GM19193 (cell line): Measurements from ENCODE around the gene KIRREL3.

ENCODE experiments used
- POLR2A ChIP-seq: IDR thresholded peaks from 4 replicates; pipeline ENCODE4 v1.6.1; 2011; ENCODE audit not compliant: insufficient read depth, insufficient read length; ENCODE audit errors: extremely low read depth

Gene KIRREL3

DNA sequence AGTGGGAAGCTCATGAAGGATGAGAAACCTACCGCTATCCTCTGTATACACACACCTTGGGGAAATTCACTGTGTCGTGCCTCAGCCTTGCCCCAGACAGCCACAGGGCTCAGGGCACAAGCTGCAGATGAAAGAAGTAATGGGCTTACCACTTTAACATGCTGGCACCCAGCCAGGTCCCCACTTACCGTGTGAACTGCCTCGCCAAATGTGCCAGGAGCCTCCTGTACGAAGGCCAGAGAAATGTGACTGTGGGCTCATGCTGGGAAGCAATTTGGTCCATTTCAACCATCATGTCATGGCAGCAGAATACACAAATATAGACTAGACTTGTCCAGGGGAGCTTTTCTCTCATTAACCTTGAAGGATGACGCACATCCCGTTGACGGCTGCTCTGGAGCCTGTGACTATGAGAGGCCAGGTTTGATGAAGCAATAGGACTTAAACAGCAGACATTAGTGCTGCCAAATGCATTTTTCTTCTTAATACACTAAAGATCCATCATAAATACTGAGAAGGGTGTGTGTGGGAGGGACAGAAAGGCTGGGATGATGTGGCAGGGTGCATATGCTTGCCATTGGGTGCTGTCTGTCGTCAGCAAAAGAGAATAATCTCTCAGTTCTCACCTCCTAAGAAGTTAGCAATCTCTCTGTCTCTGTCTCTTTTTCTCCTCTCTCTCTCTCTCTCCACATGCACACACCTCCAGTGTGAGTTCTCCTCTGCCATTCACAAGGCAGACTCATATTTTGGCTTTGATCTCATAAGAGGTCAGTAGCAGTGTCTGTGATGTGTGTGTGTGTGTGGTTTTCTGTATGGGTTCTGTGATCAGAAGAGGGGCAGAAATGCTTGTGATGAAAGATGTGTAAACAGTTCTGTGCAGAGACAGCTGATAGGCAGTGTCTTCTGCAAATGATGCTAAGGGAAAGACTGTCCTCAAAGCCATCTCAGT, 142.4 kb downstream of the KIRREL3 start:
- no peak for TF ChIP-seq POLR2A

DNA sequence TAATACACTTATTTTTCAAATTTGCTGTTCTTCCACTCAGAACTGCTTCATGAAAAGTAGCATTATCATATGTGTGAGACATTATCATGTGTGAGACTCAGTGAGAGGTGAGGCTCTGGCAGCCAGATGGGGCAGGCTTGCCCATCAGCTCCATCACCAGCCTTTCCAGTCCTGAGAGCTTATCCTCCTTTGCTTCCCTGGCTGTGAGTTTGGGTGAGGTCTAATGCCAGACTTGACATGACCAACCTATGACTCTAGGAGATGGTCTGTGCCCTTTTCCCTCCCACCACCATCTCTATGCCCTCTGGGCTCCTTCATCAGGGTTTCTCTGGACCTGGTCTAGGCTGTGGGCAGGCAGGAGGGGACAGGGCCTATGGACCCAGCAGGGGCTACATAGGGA, 145.0 kb downstream of the KIRREL3 start:
- TF ChIP-seq POLR2A = no peak

- TF ChIP-seq POLR2A = no peak
These were observed 146.8 kb downstream of the KIRREL3 start for GRCh38 chr11:126853732-126854131.

DNA sequence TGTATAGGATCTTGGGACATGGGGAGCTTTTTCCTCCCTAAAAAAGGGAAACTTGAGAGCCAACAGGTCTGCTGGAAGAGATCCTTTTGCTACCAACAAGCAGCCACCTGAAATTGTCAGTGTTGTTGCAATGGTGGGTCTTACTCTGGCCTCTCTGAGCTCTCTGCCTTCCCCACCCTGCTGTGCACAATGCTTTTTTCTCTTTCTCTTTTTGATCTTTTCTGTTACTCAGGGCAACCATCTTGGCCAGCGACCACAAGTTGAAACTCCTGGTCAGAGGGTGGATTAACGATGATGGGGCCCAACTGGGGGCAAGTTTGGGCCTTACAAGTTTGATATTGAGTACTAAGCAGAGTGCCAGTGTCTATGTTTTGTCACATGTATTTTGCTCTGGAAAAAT, 155.8 kb downstream of the KIRREL3 start:
- TF ChIP-seq POLR2A = no peak

GRCh38 chr11:126843096-126843495, 157.5 kb downstream of the KIRREL3 start:
- TF ChIP-seq POLR2A = no peak

DNA sequence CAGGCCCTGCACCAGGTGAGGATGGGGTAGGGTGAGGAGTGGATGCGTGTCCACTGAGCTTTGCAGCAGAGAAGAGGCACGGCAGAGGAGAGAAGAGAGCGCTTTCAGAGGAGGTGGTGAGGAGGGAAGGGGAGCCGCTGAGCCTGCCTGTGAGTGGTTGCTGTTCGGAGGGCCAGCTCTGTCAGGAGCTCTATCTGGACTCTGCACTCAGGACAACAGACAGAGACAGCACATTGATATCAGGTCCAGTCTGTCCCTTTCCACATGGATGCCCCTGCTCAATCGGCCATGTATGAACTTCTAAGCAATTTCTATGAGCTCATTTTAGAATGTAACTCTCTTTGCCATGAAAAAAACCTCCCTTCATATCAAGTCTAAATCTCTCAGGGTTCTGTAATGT, 158.6 kb downstream of the KIRREL3 start:
- no peak for TF ChIP-seq POLR2A

DNA sequence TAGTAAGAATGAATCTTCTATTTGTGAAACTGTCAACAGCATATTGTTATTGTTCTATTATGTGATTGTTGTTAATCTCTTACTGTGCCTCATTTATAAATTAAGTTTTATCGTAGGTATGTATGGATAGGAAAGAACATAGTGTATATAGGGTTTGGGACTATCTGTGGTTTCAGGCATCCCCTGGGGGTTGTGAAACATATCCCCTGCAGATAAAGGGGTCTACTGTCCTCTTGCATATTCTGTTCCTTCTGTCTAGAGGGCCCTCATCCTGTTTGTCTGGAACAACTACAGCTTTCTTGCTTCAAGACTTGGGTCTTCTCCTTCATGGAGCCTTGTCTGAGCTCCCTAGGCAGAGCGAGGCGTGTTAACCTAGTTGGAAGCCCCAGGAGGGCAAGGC, 159.6 kb downstream of the KIRREL3 start:
- TF ChIP-seq POLR2A = no peak

GRCh38 chr11:126840201-126840886, 160.2 kb downstream of the KIRREL3 start:
- TF ChIP-seq POLR2A = no peak

- TF ChIP-seq POLR2A = no peak
These were observed 161.1 kb downstream of the KIRREL3 start for GRCh38 chr11:126839496-126839895.

GRCh38 chr11:126838779-126839178, 161.8 kb downstream of the KIRREL3 start:
- TF ChIP-seq POLR2A = no peak

DNA sequence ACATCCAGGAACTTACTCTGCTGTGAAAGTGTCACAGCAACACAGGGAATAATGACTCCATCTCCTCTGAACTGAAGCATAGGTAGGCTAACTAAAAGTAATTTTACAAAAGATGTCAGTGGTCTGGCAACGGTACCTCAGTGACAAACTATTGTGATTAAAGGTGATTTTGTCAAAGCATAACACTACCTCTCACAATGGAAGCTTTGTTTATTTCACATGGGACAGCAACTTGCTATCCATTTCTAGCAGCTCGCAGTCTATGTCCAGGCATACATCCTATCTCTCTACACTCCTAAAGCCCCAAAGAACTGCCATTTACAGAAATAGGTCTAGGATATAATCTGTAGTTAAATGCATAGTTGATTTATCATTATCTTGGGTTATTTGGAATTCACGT, 163.0 kb downstream of the KIRREL3 start:
- no peak for TF ChIP-seq POLR2A

GRCh38 chr11:126834573-126834972, 166.0 kb downstream of the KIRREL3 start:
- no peak for TF ChIP-seq POLR2A

GRCh38 chr11:126834149-126834548, 166.4 kb downstream of the KIRREL3 start:
- no peak for TF ChIP-seq POLR2A

DNA sequence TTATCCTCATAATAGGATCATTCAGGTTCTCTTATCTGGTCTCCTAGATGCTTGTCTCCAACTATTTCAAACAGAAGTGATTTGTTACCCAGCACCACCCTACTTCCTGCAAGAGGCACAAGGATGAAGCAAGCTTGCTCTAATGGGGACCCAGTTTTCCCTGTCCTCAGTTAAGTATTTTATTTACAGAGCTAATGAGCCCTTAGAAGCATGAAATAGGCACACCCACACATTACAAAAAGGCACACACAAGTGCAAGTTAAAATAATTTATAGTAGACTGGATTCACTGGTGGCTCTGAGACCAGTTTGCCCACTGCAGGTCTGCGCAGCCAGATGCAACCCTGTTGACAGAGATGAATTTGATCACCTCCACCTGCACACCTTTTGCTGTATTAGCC, 167.5 kb downstream of the KIRREL3 start:
- TF ChIP-seq POLR2A = no peak

DNA sequence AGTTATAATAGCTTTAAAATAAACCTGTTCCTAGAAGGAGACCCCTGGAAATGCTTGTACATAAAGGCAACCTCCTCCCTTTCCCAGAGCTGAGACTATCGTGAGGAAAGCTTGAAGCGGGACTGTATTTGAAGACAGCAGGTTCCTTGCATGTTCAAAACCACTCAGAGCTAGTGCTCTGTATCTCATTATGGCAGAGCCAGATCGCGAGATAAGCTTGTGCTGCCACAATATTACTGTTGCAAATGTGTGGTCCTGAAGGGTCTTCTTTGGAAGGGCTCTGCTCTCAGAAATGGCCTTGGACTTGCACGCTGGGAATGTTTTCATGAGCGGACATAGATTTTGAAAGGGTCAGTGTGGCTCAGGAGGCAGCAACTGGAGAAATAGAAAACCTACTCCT, 168.2 kb downstream of the KIRREL3 start:
- no peak for TF ChIP-seq POLR2A
